Kidney (tissue), 14 donors: Measurements from ENCODE around the gene CHD1. TPM values are rescaled to one million over a fixed set of nuclear protein-coding genes. Genes with fewer than 3 reads are reported as not detected.

Source experiments
- DNase-seq, 5 donors: peaks; one replicate each; pipeline ENCODE4 v3.0.0-alpha.2; 2013 to 2020
- FAIRE-seq: peaks from 2 replicates; lab custom pipeline; 2012; peaks lifted over from hg19 to GRCh38; lab: Jason Lieb, UNC
- H3K27ac ChIP-seq, 2 donors: one replicate each; pipeline ENCODE4 v1.7.0; 2013; ENCODE audit warnings: low read depth in 2 of 2, low read length in 2 of 2, inconsistent platforms in 1 of 2
- H3K27me3 ChIP-seq: one replicate; pipeline ENCODE4 v1.7.1; 2013; ENCODE audit warnings: low read length, inconsistent platforms; ENCODE audit not compliant: control insufficient read depth, insufficient read depth
- H3K36me3 ChIP-seq, 3 donors: one replicate each; pipeline versions ENCODE4 v1.7.0 to v1.7.1; 2013; ENCODE audit warnings: low read length in 3 of 3, control low read depth in 1 of 3, inconsistent platforms in 1 of 3; ENCODE audit not compliant: insufficient read depth in 3 of 3, control insufficient read depth in 2 of 3
- H3K4me1 ChIP-seq, 3 donors: one replicate each; pipeline versions ENCODE4 v1.7.0 to v1.7.1; 2013; ENCODE audit warnings: low read length in 3 of 3, inconsistent platforms in 1 of 3, low read depth in 1 of 3; ENCODE audit not compliant: control insufficient read depth in 2 of 3, insufficient read depth in 2 of 3
- H3K4me3 ChIP-seq, 3 donors: one replicate each; pipeline versions ENCODE4 v1.7.0 to v1.8.1; 2013; ENCODE audit warnings: low read length in 3 of 3, control low read depth in 1 of 3, inconsistent platforms in 1 of 3
- H3K9ac ChIP-seq, 3 donors: one replicate each; pipeline versions ENCODE4 v1.7.0 to v1.7.1; 2013; ENCODE audit warnings: low read length in 3 of 3, control low read depth in 1 of 3, inconsistent platforms in 1 of 3
- H3K9me3 ChIP-seq, 3 donors: one replicate each; pipeline versions ENCODE4 v1.7.0 to v1.7.1; 2013; ENCODE audit warnings: low read length in 3 of 3, control low read depth in 1 of 3, inconsistent platforms in 1 of 3; ENCODE audit not compliant: control insufficient read depth in 2 of 3, insufficient read depth in 1 of 3
- CTCF ChIP-seq: IDR thresholded peaks from 3 replicates; pipeline ENCODE4 v1.5.1; 2012; ENCODE audit warnings: mild to moderate bottlenecking, moderate library complexity, borderline replicate concordance; ENCODE audit not compliant: insufficient read depth; ENCODE audit errors: extremely low read depth
- intact Hi-C: fragments of 100-400 bp; cut with DNase I; formaldehyde crosslinking; loops from one replicate; pipeline ENCODE4 v1.11.1; 2022
- polyA plus RNA-seq: library from polyadenylated mRNA; stranded (reverse); fragments of 350-450 nt; fragmentation: Illumina TruSeq; extraction: RNeasy Lipid Tissue Mini Kit (QIAGEN cat#74804); gene quantifications from one replicate; pipeline ENCODE4 v1.2.3, GENCODE V29; 2014; ENCODE audit warnings: low read depth, low replicate concordance; ENCODE audit not compliant: insufficient read depth
- total RNA-seq: library from RNA; stranded (reverse); fragmentation: NEBNext Ultra II Directional; extraction: Animal tissue kit (Norgen Biotek cat#: 25700); gene quantifications from one replicate; pipeline ENCODE4 v1.2.1, GENCODE V29; 2021
- donor health status: control.
- donor health status: control.
- donor health status: control.
- donor health status: control.
- donor health status: control.
- donor health status: DM: yes; HTN: yes; CAD: no.
- donor health status: Normal renal cell carcinoma (clear cell type).

The CHD1 gene
- total and polyA plus RNA-seq, 2 donors from 2014 or later, result 7.1 to 40.4 TPM

- peaks cover 0 to 2% (median 0%) of the 10 kb centered on the region in 3 donors for H3K36me3 ChIP-seq
- no peak overlapping the region for H3K27ac ChIP-seq
- DNase-seq, result peak in 3 of 5 donors; percentile 12 to 47 (median 44)
- no peaks in the 10 kb centered on the region for H3K27me3 ChIP-seq
- H3K4me1 ChIP-seq, result no peaks in the 10 kb centered on the region
- H3K4me3 ChIP-seq, result no peak overlapping the region
- no peak for TF ChIP-seq CTCF
- intact Hi-C loops, result no loop called here
- no peaks in the 10 kb centered on the region for H3K9me3 ChIP-seq
- H3K9ac ChIP-seq, result no peak overlapping the region
- FAIRE-seq, result no peak
These were observed 17.3 kb downstream of the CHD1 start for GRCh38 chr5:98911280-98912040.

- FAIRE-seq, result no peak
These were observed 19.4 kb downstream of the CHD1 start for GRCh38 chr5:98909363-98909762.

GRCh38 chr5:98907951-98908350, 20.9 kb downstream of the CHD1 start:
- Histone ChIP-seq H3K4me3 (no peak overlapping the region), H3K36me3 (peaks cover 0 to 11% (median 2%) of the 10 kb centered on the region in 3 donors), H3K27me3 (no peaks in the 10 kb centered on the region), H3K9me3 (no peaks in the 10 kb centered on the region), H3K27ac (no peak overlapping the region), H3K4me1 (no peaks in the 10 kb centered on the region), H3K9ac (no peak overlapping the region)
- TF ChIP-seq CTCF, result no peak
- FAIRE-seq (no peak), DNase-seq (no peak)
- intact Hi-C loops, result loop anchor here (10.0 kb wide), 1 partner anchor 147 kb away; no protein-coding TSS in a partner anchor

More at GRCh38 chr5:98909363-98909762, 19.4 kb downstream of the CHD1 start:
- Histone ChIP-seq H3K27ac (no peak overlapping the region), H3K27me3 (no peaks in the 10 kb centered on the region), H3K9me3 (no peaks in the 10 kb centered on the region), H3K4me3 (no peak overlapping the region), H3K9ac (no peak overlapping the region), H3K4me1 (no peaks in the 10 kb centered on the region), H3K36me3 (peaks cover 0 to 5% (median 2%) of the 10 kb centered on the region in 3 donors)
- no peak for TF ChIP-seq CTCF
- intact Hi-C loops, result loop anchor here (10.0 kb wide), 1 partner anchor 145 kb away; no protein-coding TSS in a partner anchor
- no peak for DNase-seq
